GM12874 (cell line): Measurements from ENCODE around the gene PRIM2.

ENCODE experiments used
- TF ChIP-seq, protein P1 (sequence below): IDR thresholded peaks from 2 replicates; pipeline ENCODE4 v1.5.1; 2011; ENCODE audit warnings: low read depth, mild to moderate bottlenecking, control low read depth, low read length, moderate library complexity; ENCODE audit not compliant: insufficient read depth

Gene PRIM2, protein sequence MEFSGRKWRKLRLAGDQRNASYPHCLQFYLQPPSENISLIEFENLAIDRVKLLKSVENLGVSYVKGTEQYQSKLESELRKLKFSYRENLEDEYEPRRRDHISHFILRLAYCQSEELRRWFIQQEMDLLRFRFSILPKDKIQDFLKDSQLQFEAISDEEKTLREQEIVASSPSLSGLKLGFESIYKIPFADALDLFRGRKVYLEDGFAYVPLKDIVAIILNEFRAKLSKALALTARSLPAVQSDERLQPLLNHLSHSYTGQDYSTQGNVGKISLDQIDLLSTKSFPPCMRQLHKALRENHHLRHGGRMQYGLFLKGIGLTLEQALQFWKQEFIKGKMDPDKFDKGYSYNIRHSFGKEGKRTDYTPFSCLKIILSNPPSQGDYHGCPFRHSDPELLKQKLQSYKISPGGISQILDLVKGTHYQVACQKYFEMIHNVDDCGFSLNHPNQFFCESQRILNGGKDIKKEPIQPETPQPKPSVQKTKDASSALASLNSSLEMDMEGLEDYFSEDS

DNA sequence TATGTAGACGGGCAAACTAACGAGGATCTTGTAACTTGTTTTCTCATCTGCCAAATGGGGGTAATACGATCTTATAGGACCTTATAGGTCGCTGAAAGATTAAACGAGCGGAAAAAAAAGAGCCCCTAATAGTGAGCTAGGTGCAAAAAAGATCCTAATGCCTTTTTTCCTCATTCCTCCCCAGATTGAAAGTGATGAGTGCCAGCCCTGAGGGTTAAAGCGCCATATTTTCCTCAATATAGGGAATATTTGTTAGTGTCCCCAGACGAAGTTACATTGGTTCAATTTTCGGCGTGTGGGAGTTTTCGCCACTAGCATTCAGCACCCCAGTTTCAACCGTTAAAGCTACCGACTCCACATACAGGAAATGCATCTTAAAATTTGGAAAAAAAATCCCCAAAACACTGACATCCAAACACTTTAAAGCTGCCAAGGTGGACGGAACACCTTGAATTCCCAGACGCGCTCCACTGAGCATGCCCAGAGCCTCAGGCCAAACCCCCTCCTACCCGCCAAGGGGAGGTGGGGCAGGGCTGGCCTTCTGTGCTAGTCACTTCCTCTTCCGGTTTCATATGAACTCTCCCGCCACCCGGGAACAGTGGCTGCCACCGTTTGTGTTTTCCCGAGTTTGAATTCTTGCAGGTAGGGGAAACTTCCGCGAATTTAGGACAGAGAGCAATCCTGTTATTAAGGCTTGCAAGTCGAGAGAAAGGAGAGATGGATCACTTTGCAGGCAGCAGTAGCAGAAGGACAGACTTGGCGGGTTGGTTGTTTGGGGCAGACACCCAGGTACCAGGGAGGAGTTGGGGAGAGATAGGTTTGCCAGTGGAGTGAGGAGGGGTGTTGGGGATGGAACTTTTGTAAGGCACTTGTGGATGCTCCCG, at the start of gene PRIM2:
Gene PRIM2 (plus strand): TSS at position 571 of the 884 bp plus-strand sequence. CDS start 816 bp downstream, outside the sequence.
- TF ChIP-seq, protein P1, sequence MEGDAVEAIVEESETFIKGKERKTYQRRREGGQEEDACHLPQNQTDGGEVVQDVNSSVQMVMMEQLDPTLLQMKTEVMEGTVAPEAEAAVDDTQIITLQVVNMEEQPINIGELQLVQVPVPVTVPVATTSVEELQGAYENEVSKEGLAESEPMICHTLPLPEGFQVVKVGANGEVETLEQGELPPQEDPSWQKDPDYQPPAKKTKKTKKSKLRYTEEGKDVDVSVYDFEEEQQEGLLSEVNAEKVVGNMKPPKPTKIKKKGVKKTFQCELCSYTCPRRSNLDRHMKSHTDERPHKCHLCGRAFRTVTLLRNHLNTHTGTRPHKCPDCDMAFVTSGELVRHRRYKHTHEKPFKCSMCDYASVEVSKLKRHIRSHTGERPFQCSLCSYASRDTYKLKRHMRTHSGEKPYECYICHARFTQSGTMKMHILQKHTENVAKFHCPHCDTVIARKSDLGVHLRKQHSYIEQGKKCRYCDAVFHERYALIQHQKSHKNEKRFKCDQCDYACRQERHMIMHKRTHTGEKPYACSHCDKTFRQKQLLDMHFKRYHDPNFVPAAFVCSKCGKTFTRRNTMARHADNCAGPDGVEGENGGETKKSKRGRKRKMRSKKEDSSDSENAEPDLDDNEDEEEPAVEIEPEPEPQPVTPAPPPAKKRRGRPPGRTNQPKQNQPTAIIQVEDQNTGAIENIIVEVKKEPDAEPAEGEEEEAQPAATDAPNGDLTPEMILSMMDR: no peak

DNA sequence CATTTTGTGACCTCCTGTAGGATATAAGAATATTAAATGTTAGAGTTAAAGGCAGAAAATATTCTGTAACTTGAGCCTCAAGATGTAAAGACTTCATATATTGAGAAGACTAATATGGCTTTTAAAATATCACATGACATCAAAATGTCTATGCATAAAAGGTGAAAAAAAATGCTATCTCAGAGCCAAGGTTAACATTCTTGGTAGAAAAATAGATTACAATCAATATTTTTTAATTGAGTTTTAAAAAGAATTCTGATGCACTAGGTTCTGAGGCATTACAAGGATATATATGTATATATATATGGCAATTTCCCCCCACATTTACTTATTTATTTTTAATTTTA, 49.2 kb upstream of the PRIM2 start:
- TF ChIP-seq, protein P1: no peak

DNA sequence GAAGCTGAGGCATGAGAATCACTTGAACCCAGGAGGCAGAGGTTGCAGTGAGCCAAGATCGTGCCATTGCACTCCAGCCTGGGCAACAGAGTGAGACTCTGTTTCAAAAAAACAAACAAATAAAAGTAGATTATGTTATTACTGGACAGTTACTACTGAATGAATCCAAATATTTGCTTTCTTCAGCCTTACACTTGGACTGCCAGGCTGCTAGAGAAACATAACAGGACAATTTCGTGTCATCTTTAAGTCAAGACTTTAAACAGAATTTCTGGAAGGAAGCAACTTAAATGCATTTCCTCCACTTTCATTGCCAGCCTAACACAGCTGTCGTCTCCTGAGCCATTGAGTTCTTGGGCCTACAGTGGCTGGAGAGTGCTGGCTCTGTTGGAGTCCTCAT, 42.0 kb upstream of the PRIM2 start:
- TF ChIP-seq, protein P1: no peak

DNA sequence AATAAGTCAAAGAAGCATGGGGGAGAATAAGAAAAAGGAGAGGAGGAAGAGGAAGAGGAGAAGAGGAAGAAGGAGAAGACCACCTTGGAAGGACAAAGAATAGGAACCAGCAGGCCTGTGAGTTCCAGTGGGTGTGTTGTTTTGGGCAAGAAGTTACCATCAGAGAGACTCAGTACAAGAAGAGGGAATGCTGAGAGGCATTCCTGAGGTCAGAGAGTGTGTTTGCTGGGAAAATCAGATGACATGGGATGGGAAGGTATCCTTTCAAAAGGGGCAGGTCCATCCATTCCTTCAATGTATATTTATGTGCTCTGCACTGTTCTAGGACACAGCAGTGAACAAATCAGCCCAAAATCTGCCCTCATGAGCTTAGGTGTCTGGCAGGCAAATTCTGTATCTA, 40.5 kb upstream of the PRIM2 start:
- TF ChIP-seq, protein P1: no peak

DNA sequence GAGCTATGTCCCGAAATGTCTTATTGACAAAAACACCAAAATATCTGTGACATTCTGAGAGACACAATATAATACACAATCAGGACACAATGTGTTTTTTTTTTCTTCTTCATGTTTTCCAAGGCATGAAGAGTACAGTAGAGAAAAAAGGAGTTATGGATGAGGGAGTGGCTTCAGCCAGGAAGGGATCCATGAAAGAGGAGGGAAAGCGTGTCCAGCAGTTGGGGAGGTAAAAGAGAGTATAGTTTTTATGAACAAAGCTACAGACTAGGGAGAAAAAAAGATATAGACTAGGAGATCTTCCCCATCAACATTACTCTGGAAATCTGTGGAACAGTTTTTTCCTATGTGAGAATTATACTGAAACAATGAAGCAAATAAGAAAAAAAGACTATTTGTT, 38.9 kb upstream of the PRIM2 start:
- TF ChIP-seq, protein P1: no peak

DNA sequence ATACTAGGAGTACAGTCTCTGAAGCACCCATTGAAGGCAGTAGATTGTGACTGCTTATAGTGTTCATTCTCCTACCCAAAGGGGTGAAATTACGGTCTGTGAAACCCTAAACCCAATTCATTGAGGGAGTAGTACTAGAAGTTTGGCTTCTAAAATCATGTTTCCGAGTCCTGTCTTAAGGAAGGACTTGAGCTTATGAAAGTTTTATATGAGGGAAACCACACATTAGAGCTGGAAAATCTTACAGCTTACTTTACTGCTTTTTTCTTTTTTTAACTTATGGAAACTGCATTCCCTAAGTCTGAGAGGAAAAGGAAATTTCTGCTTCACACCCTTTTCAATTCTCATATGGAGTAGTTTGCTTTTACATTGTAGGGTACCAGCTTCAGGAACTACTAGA, 38.4 kb upstream of the PRIM2 start:
- TF ChIP-seq, protein P1: no peak

DNA sequence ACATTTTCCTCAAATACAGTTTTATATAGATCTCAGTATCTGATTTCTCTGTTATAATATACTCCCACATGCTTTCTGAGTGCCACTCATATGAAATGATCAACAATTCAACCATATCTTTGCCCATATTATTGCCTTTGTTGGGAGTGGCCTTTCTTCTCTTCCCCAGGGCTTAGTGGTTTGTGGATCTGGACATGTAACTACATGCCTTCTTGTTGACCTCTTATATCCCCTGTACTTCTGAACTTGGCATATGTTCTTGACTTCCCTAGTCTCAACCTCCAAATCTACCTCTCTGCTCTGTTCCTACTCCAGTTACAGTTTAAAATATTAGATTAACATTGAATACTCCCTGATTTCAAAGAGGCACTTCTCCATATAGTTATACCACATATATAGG, 34.3 kb upstream of the PRIM2 start:
- TF ChIP-seq, protein P1: no peak
